Loucy (cell line): ENCODE results near the gene CLEC2L.

Source experiments
- H2AFZ ChIP-seq: fragments of 200-600 bp; sonication (generic); 2 replicates; pipeline ENCODE4 v1.6.0; 2016; ENCODE audit warnings: antibody characterized with exemption, mild to moderate bottlenecking, low read length, moderate library complexity
- H3F3A ChIP-seq: fragments of 200-600 bp; 2 replicates; pipeline ENCODE4 v1.6.0; 2016; ENCODE audit warnings: antibody characterized with exemption, low read depth, mild to moderate bottlenecking
- H3K27me3 ChIP-seq: fragments of 200-600 bp; sonication (generic); 2 replicates; pipeline ENCODE4 v1.6.1; 2014; ENCODE audit warnings: low read length, mild to moderate bottlenecking; ENCODE audit not compliant: insufficient read depth, poor library complexity, severe bottlenecking
- H3K36me3 ChIP-seq: fragments of 200-600 bp; sonication (generic); 2 replicates; pipeline ENCODE4 v1.6.1; 2016; ENCODE audit warnings: low read length; ENCODE audit not compliant: insufficient read depth
- H3K4me1 ChIP-seq: fragments of 200-600 bp; sonication (generic); 2 replicates; pipeline ENCODE4 v1.5.1; 2014; ENCODE audit warnings: low read length, mild to moderate bottlenecking; ENCODE audit not compliant: insufficient read depth, poor library complexity, severe bottlenecking
- H3K4me2 ChIP-seq: fragments of 200-600 bp; sonication (generic); 2 replicates; pipeline ENCODE4 v1.6.0; 2014; ENCODE audit warnings: antibody characterized with exemption, low read length, low read depth, mild to moderate bottlenecking; ENCODE audit not compliant: poor library complexity, severe bottlenecking
- H3K4me3 ChIP-seq: fragments of 200-600 bp; sonication (generic); 2 replicates; pipeline ENCODE4 v1.5.1; 2014; ENCODE audit warnings: low read length, mild to moderate bottlenecking, mixed read lengths; ENCODE audit not compliant: poor library complexity, severe bottlenecking
- H3K79me2 ChIP-seq: fragments of 200-600 bp; sonication (generic); 2 replicates; pipeline ENCODE4 v1.6.1; 2014; ENCODE audit warnings: low read length; ENCODE audit not compliant: insufficient read depth
- H3K9ac ChIP-seq: fragments of 200-600 bp; sonication (generic); 2 replicates; pipeline ENCODE4 v1.6.0; 2014; ENCODE audit warnings: mild to moderate bottlenecking, low read depth, low read length, moderate library complexity; ENCODE audit not compliant: poor library complexity, severe bottlenecking
- H3K9me2 ChIP-seq: fragments of 200-600 bp; sonication (generic); replicated peaks from 2 replicates; pipeline ENCODE4 v1.6.1; 2016; ENCODE audit warnings: low read depth, low read length, mixed read lengths
- H3K9me3 ChIP-seq: fragments of 200-600 bp; sonication (generic); 2 replicates; pipeline ENCODE4 v1.6.1; 2014; ENCODE audit warnings: mild to moderate bottlenecking, antibody characterized with exemption, low read length, low read depth; ENCODE audit not compliant: insufficient read depth
- H4K20me1 ChIP-seq: fragments of 200-600 bp; sonication (generic); 2 replicates; pipeline ENCODE4 v1.6.0; 2014; ENCODE audit warnings: antibody characterized with exemption, low read length, mild to moderate bottlenecking; ENCODE audit not compliant: insufficient read depth, poor library complexity, severe bottlenecking
- CTCF ChIP-seq: fragments of 200-600 bp; sonication (generic); conservative IDR thresholded peaks from 2 replicates; pipeline ENCODE4 v1.5.1; 2014; ENCODE audit warnings: mild to moderate bottlenecking, antibody characterized with exemption, low read length
- EZH2phosphoT487 ChIP-seq: fragments of 200-600 bp; IDR thresholded peaks from 2 replicates; pipeline ENCODE4 v1.6.1; 2018; ENCODE audit warnings: antibody characterized with exemption, mild to moderate bottlenecking, moderate library complexity, borderline replicate concordance

Gene CLEC2L

GRCh38 chr7:139541600-139542307, 18.3 kb downstream of the CLEC2L start:
- H3K9ac ChIP-seq: no peak overlapping the region
- H3K27me3 ChIP-seq: no peaks in the 10 kb centered on the region
- no peaks in the 10 kb centered on the region for H3K4me1 ChIP-seq
- TF ChIP-seq CTCF: no peak
- TF ChIP-seq EZH2phosphoT487: no peak
- H3K36me3 ChIP-seq: no peaks in the 10 kb centered on the region
- H3K9me2 ChIP-seq: no peaks in the 10 kb centered on the region
- H3F3A ChIP-seq: no peaks in the 10 kb centered on the region
- H3K79me2 ChIP-seq: no peaks in the 10 kb centered on the region
- no peak overlapping the region for H3K4me2 ChIP-seq
- H3K9me3 ChIP-seq: no peaks in the 10 kb centered on the region
- no peak overlapping the region for H2AFZ ChIP-seq
- H4K20me1 ChIP-seq: no peaks in the 10 kb centered on the region
- H3K4me3 ChIP-seq: no peak overlapping the region

GRCh38 chr7:139542308-139543151, 19.0 kb downstream of the CLEC2L start:
- H3K4me1 ChIP-seq: no peaks in the 10 kb centered on the region
- no peaks in the 10 kb centered on the region for H3F3A ChIP-seq
- H4K20me1 ChIP-seq: no peaks in the 10 kb centered on the region
- no peaks in the 10 kb centered on the region for H3K9me3 ChIP-seq
- no peak overlapping the region for H3K4me3 ChIP-seq
- H3K4me2 ChIP-seq: no peak overlapping the region
- no peak overlapping the region for H2AFZ ChIP-seq
- no peak overlapping the region for H3K9ac ChIP-seq
- no peak for TF ChIP-seq EZH2phosphoT487
- no peak for TF ChIP-seq CTCF
- no peaks in the 10 kb centered on the region for H3K79me2 ChIP-seq
- no peaks in the 10 kb centered on the region for H3K27me3 ChIP-seq
- no peaks in the 10 kb centered on the region for H3K9me2 ChIP-seq
- H3K36me3 ChIP-seq: no peaks in the 10 kb centered on the region

- H3K27me3 ChIP-seq: no peaks in the 10 kb centered on the region
- no peaks in the 10 kb centered on the region for H3K9me3 ChIP-seq
- H4K20me1 ChIP-seq: no peaks in the 10 kb centered on the region
These were observed 20.5 kb downstream of the CLEC2L start for GRCh38 chr7:139543801-139544603.

More at GRCh38 chr7:139543801-139544603, 20.5 kb downstream of the CLEC2L start:
- Histone ChIP-seq H3K4me3 (no peak overlapping the region), H3K79me2 (no peaks in the 10 kb centered on the region), H3K9ac (no peak overlapping the region), H3K36me3 (no peaks in the 10 kb centered on the region), H3F3A (no peaks in the 10 kb centered on the region), H3K9me2 (no peaks in the 10 kb centered on the region), H3K4me2 (no peak overlapping the region), H3K4me1 (no peaks in the 10 kb centered on the region), H2AFZ (no peak overlapping the region)
- TF ChIP-seq EZH2phosphoT487 (no peak), CTCF (no peak)
